Ishikawa (cell line): ENCODE data around the gene RNASE8.
A peak's percentile ranks its signal among the peaks of the same experiment; 100 is the strongest.

Experiments used
- CEBPB ChIP-seq: IDR thresholded peaks from 2 replicates; pipeline ENCODE4 v1.6.1; 2012
- CREB1 ChIP-seq: IDR thresholded peaks from 2 replicates; pipeline ENCODE4 v1.6.1; 2012; ENCODE audit warnings: low read depth
- EGR1 ChIP-seq: IDR thresholded peaks from 2 replicates; pipeline ENCODE4 v1.6.1; 2012
- EP300 ChIP-seq: IDR thresholded peaks from 2 replicates; pipeline ENCODE4 v1.6.1; 2012; ENCODE audit warnings: borderline replicate concordance
- FOXM1 ChIP-seq: IDR thresholded peaks from 2 replicates; pipeline ENCODE4 v1.6.1; 2012; ENCODE audit warnings: low read depth, borderline replicate concordance
- NFIC ChIP-seq: IDR thresholded peaks from 2 replicates; pipeline ENCODE4 v1.6.1; 2012
- RAD21 ChIP-seq: IDR thresholded peaks from 2 replicates; pipeline ENCODE4 v1.6.1; 2012; ENCODE audit warnings: low read depth
- TAF1 ChIP-seq: IDR thresholded peaks from 2 replicates; pipeline ENCODE4 v1.6.1; 2012; ENCODE audit warnings: low read depth, mild to moderate bottlenecking
- TCF12 ChIP-seq: IDR thresholded peaks from 2 replicates; pipeline ENCODE4 v1.6.1; 2012; ENCODE audit warnings: low read depth
- TEAD4 ChIP-seq: IDR thresholded peaks from 2 replicates; pipeline ENCODE4 v1.6.1; 2012
- YY1 ChIP-seq: IDR thresholded peaks from 2 replicates; pipeline ENCODE4 v1.6.1; 2012; ENCODE audit warnings: low read depth
- ZBTB7A ChIP-seq: IDR thresholded peaks from 2 replicates; pipeline ENCODE4 v1.6.1; 2012; ENCODE audit warnings: low read depth
- TF ChIP-seq, protein P1 (sequence below): IDR thresholded peaks from 2 replicates; pipeline ENCODE4 v1.6.1; 2012
- TF ChIP-seq, protein P2 (sequence below): IDR thresholded peaks from 2 replicates; pipeline ENCODE4 v1.6.1; 2012
- TF ChIP-seq, protein P3 (sequence below): IDR thresholded peaks from 2 replicates; pipeline ENCODE4 v1.6.1; 2012; ENCODE audit warnings: low read depth, mild to moderate bottlenecking

The RNASE8 gene

DNA sequence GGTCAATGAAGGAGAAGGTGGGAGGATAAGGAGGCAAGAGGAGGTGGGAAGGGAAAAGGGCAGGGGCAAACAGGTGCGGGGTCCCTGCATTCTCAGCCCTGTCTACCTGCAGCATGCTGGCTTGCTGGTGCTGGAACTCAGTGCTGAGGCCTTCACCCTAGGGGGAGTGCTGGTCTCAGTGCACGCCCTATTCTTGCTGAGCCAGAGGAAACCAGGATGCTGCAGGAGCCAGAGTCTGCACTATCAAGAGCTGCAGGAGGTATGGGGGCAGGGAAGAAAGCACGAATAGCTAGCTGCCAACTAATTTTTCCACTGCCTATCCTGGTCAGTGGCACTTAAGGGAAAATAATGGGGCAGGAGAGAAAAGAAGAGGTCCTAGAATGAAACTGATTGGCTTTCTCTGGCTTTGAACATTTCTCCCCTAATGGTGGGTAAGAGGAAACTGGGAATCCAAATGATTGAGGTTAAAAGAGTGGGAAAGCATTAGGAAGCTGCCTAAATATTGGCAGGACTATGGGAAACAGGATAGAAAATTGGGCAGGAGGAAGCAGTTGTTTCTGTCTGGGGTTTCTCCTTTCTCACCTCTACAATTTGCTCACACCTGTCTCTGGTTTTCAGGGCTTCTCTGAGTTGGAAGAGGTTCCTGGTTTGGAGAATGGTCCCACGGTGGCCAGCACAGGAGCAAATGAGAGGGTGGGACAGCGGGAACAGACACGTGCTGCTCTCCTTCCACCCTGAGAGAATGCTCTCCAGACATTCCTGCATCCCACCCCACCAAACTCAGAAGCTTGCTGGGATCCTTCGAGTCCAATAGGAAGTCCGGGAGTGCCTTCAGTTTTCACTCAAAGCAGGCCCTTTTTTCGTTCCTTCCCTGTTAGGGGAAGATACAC, 45.1 kb downstream of the RNASE8 start:
- no peak for TF ChIP-seq YY1
- TF ChIP-seq EGR1: no peak
- TF ChIP-seq, protein P1, sequence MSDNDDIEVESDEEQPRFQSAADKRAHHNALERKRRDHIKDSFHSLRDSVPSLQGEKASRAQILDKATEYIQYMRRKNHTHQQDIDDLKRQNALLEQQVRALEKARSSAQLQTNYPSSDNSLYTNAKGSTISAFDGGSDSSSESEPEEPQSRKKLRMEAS: no peak
- no peak for TF ChIP-seq FOXM1
- TF ChIP-seq RAD21: no peak
- no peak for TF ChIP-seq TEAD4
- no peak for TF ChIP-seq CREB1

DNA sequence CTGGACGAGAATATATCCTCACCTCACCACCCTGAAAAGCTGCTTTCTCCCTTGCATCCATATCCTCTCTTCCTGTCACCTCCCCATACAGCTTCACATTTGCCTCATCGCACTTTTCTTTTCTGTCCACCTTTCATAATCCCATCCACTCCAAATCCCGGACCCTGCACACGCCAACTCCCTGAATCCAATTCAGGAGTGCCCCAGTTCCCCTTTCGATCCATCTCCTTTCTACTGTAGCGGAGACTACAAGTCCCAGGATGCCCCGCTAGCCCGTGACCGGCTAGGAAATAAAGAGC, 45.7 kb downstream of the RNASE8 start:
- TF ChIP-seq CREB1 (peak; percentile 51; the same call in 1 of the 2 replicates), YY1 (no peak), TCF12 (no peak), ZBTB7A (no peak)
- TF ChIP-seq, protein P1: no peak
- TF ChIP-seq, protein P2, sequence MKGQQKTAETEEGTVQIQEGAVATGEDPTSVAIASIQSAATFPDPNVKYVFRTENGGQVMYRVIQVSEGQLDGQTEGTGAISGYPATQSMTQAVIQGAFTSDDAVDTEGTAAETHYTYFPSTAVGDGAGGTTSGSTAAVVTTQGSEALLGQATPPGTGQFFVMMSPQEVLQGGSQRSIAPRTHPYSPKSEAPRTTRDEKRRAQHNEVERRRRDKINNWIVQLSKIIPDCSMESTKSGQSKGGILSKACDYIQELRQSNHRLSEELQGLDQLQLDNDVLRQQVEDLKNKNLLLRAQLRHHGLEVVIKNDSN: peak; percentile 84

DNA sequence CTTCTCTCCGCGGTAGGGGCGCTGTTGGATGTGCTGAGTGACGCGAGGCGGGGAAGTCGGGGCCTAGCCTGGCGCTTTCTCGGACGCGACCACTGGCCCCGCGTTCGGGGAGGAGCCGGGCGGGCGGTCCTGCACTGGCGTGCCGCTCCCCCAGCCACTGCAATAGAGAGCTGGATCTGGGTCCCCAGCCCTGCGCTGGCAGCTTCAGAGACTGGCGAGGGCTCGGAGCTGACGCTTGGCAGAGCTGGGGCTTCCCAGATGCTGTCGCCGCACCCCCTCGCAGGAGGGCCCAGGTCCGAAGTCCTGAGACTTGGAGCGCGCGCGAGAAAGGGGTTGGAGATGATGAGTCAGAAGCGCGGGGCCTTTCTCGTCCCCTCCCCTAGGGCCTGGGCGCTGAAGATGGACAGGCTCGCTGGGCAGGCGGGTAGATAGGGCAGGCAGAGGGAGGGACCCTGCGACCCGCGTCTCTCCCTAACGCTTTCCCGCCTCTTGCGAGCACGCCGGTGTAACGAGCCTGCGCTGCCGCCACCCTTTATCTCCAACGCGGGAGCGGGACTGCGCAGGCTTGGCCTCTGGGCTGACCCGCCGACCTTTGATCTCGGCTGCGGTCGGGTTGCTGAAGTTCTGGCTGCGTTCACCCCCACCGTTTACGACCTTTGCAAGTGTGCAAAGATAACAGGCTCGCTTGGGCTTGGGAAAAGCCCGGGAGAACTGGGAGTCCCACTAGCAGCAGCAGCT, 46.3 kb downstream of the RNASE8 start:
- TF ChIP-seq EP300 (peak; percentile 74; the same call in 1 of the 2 replicates), CREB1 (no peak), FOXM1 (peak; percentile 33; the same call in 1 of the 2 replicates), EGR1 (no peak), TCF12 (no peak), RAD21 (peak; percentile 31; the same call in 1 of the 2 replicates), NFIC (no peak), TEAD4 (peak; percentile 37; the same call in 1 of the 2 replicates), TAF1 (peak; percentile 79), CEBPB (no peak; the same call in 1 of the 2 replicates), ZBTB7A (peak; percentile 63; the same call in 1 of the 2 replicates), YY1 (peak; percentile 42; the same call in 1 of the 2 replicates)
- TF ChIP-seq, protein P1: peak; percentile 86
- TF ChIP-seq, protein P3, sequence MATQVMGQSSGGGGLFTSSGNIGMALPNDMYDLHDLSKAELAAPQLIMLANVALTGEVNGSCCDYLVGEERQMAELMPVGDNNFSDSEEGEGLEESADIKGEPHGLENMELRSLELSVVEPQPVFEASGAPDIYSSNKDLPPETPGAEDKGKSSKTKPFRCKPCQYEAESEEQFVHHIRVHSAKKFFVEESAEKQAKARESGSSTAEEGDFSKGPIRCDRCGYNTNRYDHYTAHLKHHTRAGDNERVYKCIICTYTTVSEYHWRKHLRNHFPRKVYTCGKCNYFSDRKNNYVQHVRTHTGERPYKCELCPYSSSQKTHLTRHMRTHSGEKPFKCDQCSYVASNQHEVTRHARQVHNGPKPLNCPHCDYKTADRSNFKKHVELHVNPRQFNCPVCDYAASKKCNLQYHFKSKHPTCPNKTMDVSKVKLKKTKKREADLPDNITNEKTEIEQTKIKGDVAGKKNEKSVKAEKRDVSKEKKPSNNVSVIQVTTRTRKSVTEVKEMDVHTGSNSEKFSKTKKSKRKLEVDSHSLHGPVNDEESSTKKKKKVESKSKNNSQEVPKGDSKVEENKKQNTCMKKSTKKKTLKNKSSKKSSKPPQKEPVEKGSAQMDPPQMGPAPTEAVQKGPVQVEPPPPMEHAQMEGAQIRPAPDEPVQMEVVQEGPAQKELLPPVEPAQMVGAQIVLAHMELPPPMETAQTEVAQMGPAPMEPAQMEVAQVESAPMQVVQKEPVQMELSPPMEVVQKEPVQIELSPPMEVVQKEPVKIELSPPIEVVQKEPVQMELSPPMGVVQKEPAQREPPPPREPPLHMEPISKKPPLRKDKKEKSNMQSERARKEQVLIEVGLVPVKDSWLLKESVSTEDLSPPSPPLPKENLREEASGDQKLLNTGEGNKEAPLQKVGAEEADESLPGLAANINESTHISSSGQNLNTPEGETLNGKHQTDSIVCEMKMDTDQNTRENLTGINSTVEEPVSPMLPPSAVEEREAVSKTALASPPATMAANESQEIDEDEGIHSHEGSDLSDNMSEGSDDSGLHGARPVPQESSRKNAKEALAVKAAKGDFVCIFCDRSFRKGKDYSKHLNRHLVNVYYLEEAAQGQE: no peak
- TF ChIP-seq, protein P2: 0 out of 2 replicates have a peak, but pooled peaks have one; percentile 16

DNA sequence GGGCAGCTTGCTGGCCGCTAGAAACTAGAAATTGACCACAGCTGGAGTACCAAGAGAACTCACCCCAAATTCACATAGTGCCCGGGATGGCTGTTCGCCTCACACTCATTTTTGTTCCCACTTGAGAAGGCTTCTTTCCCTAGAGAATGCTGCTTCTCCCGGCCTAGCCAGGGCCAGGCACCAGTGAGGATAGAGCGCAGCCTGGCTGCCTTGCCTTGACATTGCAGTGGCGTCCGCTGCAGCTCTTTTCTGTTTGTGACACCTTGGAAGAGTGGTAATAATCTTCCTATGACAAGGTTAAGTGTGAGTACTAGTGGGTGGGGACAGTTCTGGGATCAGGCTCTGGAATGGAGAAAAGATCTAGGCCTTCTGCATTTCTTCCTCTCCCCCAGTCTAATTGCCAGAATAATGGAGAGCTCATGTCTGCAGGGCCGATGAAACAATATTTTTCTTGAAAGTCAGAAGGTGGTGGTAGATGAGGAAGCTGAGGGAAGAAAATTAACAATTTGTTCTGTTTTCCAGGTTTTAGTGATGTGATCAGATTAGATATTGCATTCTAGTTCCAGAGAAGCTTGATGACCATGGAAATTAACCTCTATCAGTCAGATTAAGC, 46.9 kb downstream of the RNASE8 start:
- TF ChIP-seq CEBPB: no peak
- TF ChIP-seq RAD21: peak; percentile 82
- no peak for TF ChIP-seq EGR1
- TF ChIP-seq CREB1: no peak

DNA sequence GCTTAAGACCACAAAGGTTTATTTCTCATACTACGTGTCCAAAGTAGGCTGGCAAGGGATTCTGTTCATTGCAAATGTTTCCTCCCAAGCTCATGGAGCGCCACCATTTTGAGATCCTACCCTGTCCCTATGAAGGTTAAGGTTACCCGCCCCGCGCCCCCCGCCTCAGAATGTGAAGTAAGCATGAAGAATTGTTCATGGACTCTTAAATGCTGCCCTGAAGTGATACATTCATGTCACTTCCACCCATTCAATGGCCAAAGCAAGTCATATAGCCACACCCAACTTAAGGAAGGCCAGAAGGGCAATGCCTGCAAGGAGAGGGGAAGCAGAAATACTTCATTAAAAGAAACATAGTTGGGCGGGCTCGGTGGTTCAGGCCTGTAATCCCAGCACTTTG, 47.5 kb downstream of the RNASE8 start:
- no peak for TF ChIP-seq EGR1
- TF ChIP-seq, protein P2: no peak
- no peak for TF ChIP-seq NFIC
- no peak for TF ChIP-seq YY1
- TF ChIP-seq ZBTB7A: no peak
- TF ChIP-seq CEBPB: no peak
- no peak for TF ChIP-seq TCF12

DNA sequence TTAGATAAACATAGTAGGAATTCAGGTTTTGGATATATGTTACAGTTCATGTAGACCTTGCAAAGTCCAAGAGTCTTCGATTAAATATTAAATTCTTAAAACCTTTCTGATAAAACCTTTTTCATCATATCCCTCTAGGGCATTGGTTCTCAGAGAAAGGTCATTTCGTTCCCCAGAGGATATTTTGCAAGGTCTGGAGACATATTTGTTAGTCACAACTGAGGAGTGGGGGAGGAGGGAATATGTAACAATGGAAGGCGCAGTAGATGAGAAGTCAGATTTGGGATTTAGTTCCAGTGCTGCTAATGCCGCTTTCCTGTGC, 48.5 kb downstream of the RNASE8 start:
- TF ChIP-seq, protein P3: no peak
- no peak for TF ChIP-seq CREB1
- no peak for TF ChIP-seq NFIC
- no peak for TF ChIP-seq TCF12
- no peak for TF ChIP-seq FOXM1
- no peak for TF ChIP-seq RAD21
- no peak for TF ChIP-seq TEAD4
- no peak for TF ChIP-seq TAF1
- TF ChIP-seq CEBPB: no peak
- TF ChIP-seq, protein P1: no peak
- no peak for TF ChIP-seq EP300
- TF ChIP-seq YY1: no peak
- TF ChIP-seq ZBTB7A: no peak
- no peak for TF ChIP-seq EGR1
- TF ChIP-seq, protein P2: no peak
